AG10803 (cell line): ENCODE measurements around the gene MAP4K4.

ENCODE experiments used
- DNase-seq: peaks from one replicate; pipeline ENCODE4 v3.0.0; 2010; ENCODE audit warnings: low read depth
- H3K4me3 ChIP-seq: 2 replicates; pipeline ENCODE4 v1.5.1; 2011; ENCODE audit warnings: mild to moderate bottlenecking, low read length, control low read depth
- CTCF ChIP-seq: conservative IDR thresholded peaks from 2 replicates; pipeline ENCODE4 v1.5.1; 2011; ENCODE audit warnings: mild to moderate bottlenecking, low read length, control low read depth, inconsistent platforms

MAP4K4 gene

GRCh38 chr2:101698844-101699754 is 1.6 kb downstream of the MAP4K4 start:
- peak overlapping the region; percentile 93 for H3K4me3 ChIP-seq
- TF ChIP-seq CTCF, result no peak
- DNase-seq, result peak; percentile 41

GRCh38 chr2:101699755-101700461 is 2.4 kb downstream of the MAP4K4 start:
- DNase-seq, result peak; percentile 42
- TF ChIP-seq CTCF, result no peak; the same call in 1 of the 2 replicates
- H3K4me3 ChIP-seq, result peak overlapping the region; percentile 93

- peak; percentile 31 for TF ChIP-seq CTCF
- no peak overlapping the region for H3K4me3 ChIP-seq
- DNase-seq, result peak; percentile 95
Observed at GRCh38 chr2:101704046-101704466, 6.5 kb downstream of the MAP4K4 start.

GRCh38 chr2:101704816-101705578 is 7.5 kb downstream of the MAP4K4 start:
- no peak overlapping the region for H3K4me3 ChIP-seq
- peak; percentile 50 for DNase-seq
- no peak for TF ChIP-seq CTCF

GRCh38 chr2:101706121-101706818 is 8.8 kb downstream of the MAP4K4 start:
- no peak for TF ChIP-seq CTCF
- no peak for DNase-seq
- H3K4me3 ChIP-seq, result no peak overlapping the region

GRCh38 chr2:101706819-101707177 is 9.3 kb downstream of the MAP4K4 start:
- no peak for DNase-seq
- TF ChIP-seq CTCF, result no peak
- no peak overlapping the region for H3K4me3 ChIP-seq
